HFFc6 (cell line): Measurements from ENCODE around the gene NTM. TPM values are rescaled to one million over a fixed set of nuclear protein-coding genes. Genes with fewer than 3 reads are reported as not detected.
A peak's percentile ranks its signal among the peaks of the same experiment; 100 is the strongest.

Experiments
- DNase-seq: peaks from one replicate; pipeline ENCODE4 v3.0.0-alpha.2; 2018
- H3K27ac Mint-ChIP-seq: 2 replicates; pipeline ENCODE4 v1.8.0; 2020; ENCODE audit warnings: mild to moderate bottlenecking, mixed read lengths
- H3K27me3 Mint-ChIP-seq: 2 replicates; pipeline ENCODE4 v1.8.0; 2021; ENCODE audit warnings: mild to moderate bottlenecking, moderate library complexity, mixed read lengths; ENCODE audit not compliant: insufficient read depth
- H3K36me3 Mint-ChIP-seq: 2 replicates; pipeline ENCODE4 v1.8.0; 2021; ENCODE audit warnings: low read depth, mixed read lengths
- H3K4me1 Mint-ChIP-seq: 2 replicates; pipeline ENCODE4 v1.8.0; 2020; ENCODE audit warnings: low read depth, mixed read lengths
- H3K4me3 Mint-ChIP-seq: 2 replicates; pipeline ENCODE4 v1.8.0; 2020; ENCODE audit warnings: mild to moderate bottlenecking, moderate library complexity, mixed read lengths
- H3K9me3 Mint-ChIP-seq: 2 replicates; pipeline ENCODE4 v1.8.0; 2020; ENCODE audit warnings: mild to moderate bottlenecking, mixed read lengths
- total RNA-seq, 6 experiments: library from RNA; stranded (reverse); fragmentation: NEBNext Ultra II Directional; extraction: Animal tissue kit (Norgen Biotek cat#: 25700); gene quantifications; 2 replicates in 1 of 6; 3 replicates in 5 of 6; pipeline ENCODE4 v1.2.3, GENCODE V29; 2021
- TF ChIP-seq, protein P1 (sequence below): fragments of 200-600 bp; sonication (generic); IDR thresholded peaks from 2 replicates; pipeline ENCODE4 v1.5.0; 2021; ENCODE audit warnings: antibody characterized with exemption, mild to moderate bottlenecking

NTM gene
- total RNA-seq, 6 experiments from 2014 or later = 18.3 to 23.6 (median 21.7) TPM

DNA sequence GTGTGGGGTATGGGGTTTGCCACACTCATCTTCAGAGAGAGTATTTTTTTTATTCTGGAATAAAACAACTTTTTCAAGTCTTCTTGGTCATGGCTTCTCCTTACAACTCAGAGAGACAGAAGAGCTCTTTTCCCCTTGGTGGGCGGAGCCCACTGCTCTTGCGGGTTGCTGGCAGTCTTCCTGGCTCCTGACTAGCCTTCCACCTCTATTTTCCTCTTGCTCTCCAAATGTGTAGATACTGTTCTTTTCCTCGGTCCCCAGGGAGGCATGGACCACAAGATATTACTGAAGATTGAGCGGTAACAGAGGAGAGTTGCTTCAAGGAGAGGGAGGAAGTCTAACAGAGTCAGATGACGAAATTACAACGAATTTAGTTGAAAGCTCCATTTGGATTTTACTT is 210.6 kb downstream of the NTM start:
- H3K27me3 Mint-ChIP-seq = peaks cover 23% of the 10 kb centered on the region
- no peak for DNase-seq
- no peak overlapping the region for H3K4me3 Mint-ChIP-seq
- H3K36me3 Mint-ChIP-seq = no peaks in the 10 kb centered on the region
- no peak overlapping the region for H3K27ac Mint-ChIP-seq
- peaks cover 32% of the 10 kb centered on the region for H3K4me1 Mint-ChIP-seq
- H3K9me3 Mint-ChIP-seq = no peaks in the 10 kb centered on the region
- TF ChIP-seq, protein P1, sequence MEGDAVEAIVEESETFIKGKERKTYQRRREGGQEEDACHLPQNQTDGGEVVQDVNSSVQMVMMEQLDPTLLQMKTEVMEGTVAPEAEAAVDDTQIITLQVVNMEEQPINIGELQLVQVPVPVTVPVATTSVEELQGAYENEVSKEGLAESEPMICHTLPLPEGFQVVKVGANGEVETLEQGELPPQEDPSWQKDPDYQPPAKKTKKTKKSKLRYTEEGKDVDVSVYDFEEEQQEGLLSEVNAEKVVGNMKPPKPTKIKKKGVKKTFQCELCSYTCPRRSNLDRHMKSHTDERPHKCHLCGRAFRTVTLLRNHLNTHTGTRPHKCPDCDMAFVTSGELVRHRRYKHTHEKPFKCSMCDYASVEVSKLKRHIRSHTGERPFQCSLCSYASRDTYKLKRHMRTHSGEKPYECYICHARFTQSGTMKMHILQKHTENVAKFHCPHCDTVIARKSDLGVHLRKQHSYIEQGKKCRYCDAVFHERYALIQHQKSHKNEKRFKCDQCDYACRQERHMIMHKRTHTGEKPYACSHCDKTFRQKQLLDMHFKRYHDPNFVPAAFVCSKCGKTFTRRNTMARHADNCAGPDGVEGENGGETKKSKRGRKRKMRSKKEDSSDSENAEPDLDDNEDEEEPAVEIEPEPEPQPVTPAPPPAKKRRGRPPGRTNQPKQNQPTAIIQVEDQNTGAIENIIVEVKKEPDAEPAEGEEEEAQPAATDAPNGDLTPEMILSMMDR = no peak

DNA sequence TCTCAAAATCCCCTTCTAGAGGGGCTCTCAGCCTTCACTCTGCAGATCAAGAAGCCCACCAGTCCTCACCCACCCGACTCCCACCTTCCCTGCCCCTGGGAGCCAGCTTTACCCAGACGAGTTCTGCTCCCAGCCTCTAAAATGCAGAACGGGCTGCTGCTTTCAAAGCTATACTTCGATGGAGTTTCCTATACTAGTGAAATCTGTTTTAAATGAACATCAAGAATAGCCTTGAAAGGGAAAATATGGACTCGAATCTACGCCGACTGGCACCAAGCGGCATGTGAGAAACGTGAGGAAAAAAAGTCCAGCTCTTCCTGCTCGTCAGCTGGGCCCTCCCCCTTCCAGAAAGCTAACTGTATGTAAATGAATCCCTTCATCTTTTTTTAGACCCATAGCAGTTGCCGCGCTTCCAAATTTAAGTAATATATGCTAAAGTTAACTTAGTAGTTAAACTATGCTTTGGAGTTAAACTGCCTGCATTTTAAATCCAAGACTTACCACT is 211.7 kb downstream of the NTM start:
- no peaks in the 10 kb centered on the region for H3K36me3 Mint-ChIP-seq
- H3K27ac Mint-ChIP-seq = no peak overlapping the region
- peaks cover 32% of the 10 kb centered on the region for H3K4me1 Mint-ChIP-seq
- H3K27me3 Mint-ChIP-seq = peaks cover 19% of the 10 kb centered on the region
- DNase-seq = no peak
- no peaks in the 10 kb centered on the region for H3K9me3 Mint-ChIP-seq
- H3K4me3 Mint-ChIP-seq = no peak overlapping the region; the same call in 1 of the 2 replicates
- TF ChIP-seq, protein P1 = no peak

DNA sequence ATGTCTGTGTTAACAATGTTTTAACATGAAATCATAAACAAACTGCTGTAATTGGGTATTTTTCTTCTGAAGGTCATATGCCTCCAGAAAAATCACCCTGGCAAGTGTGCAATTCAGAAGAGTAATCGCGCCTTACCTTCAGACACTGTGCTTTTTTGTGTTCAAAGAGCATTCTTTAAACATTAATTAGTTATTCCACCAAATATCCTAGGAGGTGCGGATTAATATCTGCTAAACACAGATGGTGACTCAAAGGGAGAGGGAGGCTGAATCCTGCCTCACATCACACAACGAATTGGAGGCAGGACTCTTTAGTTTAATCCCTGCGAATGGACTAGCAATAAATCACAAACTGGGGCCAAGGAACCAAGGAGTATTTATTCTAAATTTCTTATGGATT is 213.0 kb downstream of the NTM start:
- peaks cover 17% of the 10 kb centered on the region for H3K27me3 Mint-ChIP-seq
- TF ChIP-seq, protein P1 = no peak
- H3K4me3 Mint-ChIP-seq = no peak overlapping the region
- H3K27ac Mint-ChIP-seq = no peak overlapping the region
- no peaks in the 10 kb centered on the region for H3K9me3 Mint-ChIP-seq
- H3K4me1 Mint-ChIP-seq = peaks cover 32% of the 10 kb centered on the region
- no peaks in the 10 kb centered on the region for H3K36me3 Mint-ChIP-seq
- no peak for DNase-seq

DNA sequence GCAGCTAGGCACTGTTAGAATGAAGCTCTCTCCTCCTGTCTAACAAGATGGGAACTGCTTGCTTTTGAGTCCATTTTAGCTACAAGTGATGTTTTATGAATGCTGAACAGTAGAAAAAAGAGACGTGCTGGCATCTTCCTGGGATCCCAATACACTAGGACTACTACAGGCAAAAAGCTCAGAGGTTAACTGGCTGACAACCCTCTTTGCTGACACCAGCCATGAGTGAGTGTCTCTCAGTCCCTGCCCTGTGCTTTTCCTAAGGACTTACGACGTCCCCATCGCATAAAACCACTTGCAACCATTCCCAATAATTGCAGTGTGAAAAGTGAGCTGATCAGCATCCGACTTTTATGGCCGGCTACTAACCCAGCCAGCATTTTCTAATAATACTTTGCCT is 213.5 kb downstream of the NTM start:
- Mint-ChIP-seq H3K36me3 (no peaks in the 10 kb centered on the region), H3K9me3 (no peaks in the 10 kb centered on the region), H3K27me3 (peaks cover 19% of the 10 kb centered on the region), H3K27ac (no peak overlapping the region), H3K4me3 (no peak overlapping the region), H3K4me1 (peaks cover 32% of the 10 kb centered on the region)
- TF ChIP-seq, protein P1 = no peak
- no peak for DNase-seq

DNA sequence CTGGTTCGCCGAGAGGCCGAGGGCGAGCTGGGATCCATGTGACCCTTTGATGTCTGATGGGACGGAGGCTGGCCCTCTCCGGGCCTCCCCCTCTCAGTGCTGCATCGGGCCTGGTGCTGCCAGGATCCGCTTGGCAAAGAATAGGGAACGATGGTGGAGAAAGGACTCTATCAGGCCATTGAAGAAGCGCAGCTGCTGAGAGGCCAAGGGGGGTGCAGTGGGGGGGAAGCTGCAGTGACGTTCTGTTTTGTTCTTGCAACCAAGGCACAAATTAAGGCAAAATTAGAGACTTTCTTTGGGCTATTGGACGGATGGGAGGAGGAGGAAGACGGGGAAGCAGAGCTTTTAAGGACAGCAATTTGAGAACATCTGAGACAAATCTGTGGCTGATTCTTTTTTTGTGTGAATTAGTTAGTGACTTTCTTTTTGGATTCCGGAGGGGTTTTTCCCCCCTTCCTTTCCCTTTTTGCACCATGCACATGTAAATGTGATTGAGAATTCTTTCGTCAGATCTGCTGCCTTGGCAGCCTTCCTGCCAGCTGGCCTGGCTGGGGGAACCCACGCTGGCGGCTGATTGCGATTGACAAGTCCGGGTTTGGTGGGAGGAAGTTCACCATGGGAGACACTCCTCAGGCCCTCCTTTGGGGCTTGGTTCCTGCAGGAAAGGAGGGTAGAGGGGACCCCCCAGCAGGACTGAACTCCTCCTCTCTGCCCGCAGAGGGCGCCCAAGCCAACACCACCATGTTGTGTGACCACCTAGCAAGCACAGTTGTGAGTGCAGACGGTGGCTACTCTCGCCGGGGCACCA is 214.6 kb downstream of the NTM start:
- Mint-ChIP-seq H3K4me3 (no peak overlapping the region), H3K9me3 (no peaks in the 10 kb centered on the region), H3K27me3 (peaks cover 23% of the 10 kb centered on the region), H3K36me3 (no peaks in the 10 kb centered on the region), H3K4me1 (peaks cover 30% of the 10 kb centered on the region), H3K27ac (no peak overlapping the region)
- TF ChIP-seq, protein P1 = peak; percentile 63
- DNase-seq = no peak
